HPDE6-E6E7 (cell line): ENCODE data around the gene GSN.

Experiments used
- DNase-seq: peaks from one replicate; pipeline ENCODE4 v3.0.0; 2011; ENCODE audit warnings: missing footprints; ENCODE audit errors: extremely low spot score

The GSN gene

GRCh38 chr9:121372239-121373010 lies 104.5 kb downstream of the GSN start:
- no peak for DNase-seq

- DNase-seq: peak; percentile 65
Observed at GRCh38 chr9:121373011-121373729, 105.2 kb downstream of the GSN start.

GRCh38 chr9:121376214-121376830 lies 108.4 kb downstream of the GSN start:
- DNase-seq: no peak

GRCh38 chr9:121380846-121381245 lies 112.9 kb downstream of the GSN start:
- DNase-seq: no peak
